Cerebellar nuclear complex (tissue), 1 donor: ENCODE measurements around the gene RARRES2.
"Not testable (repeated sequence)": the region's sequence is repeated elsewhere in the genome, so short reads cannot be mapped to it uniquely, and the experiment has no call there.

Experiments used
- DNase-seq, 2 experiments: peaks; one replicate each; lab custom pipeline; 2025; lab: John Stamatoyannopoulos, UW

RARRES2 gene

GRCh38 chr7:150341263-150342120 lies at the start of gene RARRES2:
Gene RARRES2 (minus strand): TSS chr7:150341629. CDS start chr7:150340609, 1,020 bp downstream.
- no peak for DNase-seq

GRCh38 chr7:150390205-150390604 lies 48.8 kb upstream of the RARRES2 start:
- DNase-seq, result no peak

GRCh38 chr7:150389532-150389816 lies 48.0 kb upstream of the RARRES2 start:
- no peak for DNase-seq

GRCh38 chr7:150388709-150389531 lies 47.5 kb upstream of the RARRES2 start:
- DNase-seq, result peak in 1 of 2 experiments; percentile 26

- DNase-seq, result no peak
Measured at GRCh38 chr7:150388306-150388705, 46.9 kb upstream of the RARRES2 start.

DNA sequence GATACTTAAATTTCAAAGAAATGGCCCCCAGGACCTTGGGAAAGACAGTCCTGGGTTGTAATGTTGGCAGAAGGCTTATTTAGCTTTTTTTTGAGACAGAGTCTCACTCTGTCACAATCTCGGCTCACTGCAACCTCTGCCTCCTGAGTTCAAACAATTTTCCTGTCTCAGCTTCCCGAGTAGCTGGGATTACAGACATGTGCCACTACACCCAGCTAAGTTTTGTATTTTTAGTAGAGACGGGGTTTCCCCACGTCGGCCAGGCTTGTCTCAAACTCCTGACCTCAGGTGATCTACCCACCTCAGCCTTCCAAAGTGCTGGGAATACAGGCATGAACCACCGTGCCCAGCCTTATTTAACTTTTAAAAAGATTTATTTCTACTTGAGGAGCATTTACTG lies 44.5 kb upstream of the RARRES2 start:
- not testable (repeated sequence) for DNase-seq

DNA sequence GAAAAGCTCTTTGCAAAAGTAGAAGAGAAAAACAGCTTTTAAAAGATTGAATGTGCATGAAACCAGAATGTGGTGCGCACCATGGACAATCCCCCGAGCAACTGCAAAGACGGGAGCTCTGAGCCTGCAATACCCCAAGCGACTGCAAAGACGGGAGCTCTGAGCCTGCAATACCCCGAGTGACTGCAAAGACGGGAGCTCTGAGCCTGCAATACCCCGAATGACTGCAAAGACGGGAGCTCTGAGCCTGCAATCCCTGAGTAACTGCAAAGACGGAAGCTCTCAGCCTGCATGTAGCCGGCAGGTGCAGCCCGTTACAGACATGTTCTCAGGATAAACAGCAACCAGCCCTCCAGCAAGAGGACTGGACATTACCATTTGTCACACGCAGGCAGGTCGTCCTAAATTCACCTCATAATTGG lies 43.9 kb upstream of the RARRES2 start:
- no peak for DNase-seq

- no peak for DNase-seq
Measured at GRCh38 chr7:150384406-150385301, 43.2 kb upstream of the RARRES2 start.

DNA sequence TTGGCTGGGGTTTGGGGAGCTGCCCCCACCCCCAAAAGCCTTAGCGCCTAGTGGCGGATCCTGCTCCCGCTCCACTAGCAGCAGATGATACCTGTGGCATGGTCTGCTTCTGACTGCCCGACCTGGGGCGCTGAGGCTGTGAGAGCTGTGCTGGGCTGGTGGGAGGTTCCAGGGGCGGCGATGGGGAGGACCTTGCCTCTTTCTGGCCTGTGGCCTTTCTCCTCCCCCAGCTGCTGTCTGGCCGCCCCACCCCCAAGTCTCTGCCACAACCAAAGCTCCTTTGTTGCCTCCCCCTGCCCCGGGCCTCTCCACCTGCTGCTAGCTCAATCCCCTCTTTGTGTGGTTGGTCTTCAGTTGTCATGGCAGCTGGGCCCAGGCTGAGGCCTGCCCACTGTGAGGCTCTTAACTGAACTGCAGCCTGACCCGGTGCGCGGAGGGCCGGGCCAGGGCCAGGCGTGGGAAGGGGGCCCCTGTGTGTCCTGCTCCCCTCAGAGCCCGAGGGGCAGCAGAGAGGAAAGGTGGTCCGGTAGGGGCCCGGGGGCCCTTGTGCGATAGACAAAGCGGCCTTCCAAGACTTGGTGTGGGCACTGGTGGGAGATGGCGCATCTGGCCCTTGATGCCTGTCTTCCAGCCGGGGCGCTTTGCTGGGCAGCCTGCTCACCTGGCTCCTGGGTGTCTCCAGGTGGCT lies 42.4 kb upstream of the RARRES2 start:
- DNase-seq, result no peak

DNA sequence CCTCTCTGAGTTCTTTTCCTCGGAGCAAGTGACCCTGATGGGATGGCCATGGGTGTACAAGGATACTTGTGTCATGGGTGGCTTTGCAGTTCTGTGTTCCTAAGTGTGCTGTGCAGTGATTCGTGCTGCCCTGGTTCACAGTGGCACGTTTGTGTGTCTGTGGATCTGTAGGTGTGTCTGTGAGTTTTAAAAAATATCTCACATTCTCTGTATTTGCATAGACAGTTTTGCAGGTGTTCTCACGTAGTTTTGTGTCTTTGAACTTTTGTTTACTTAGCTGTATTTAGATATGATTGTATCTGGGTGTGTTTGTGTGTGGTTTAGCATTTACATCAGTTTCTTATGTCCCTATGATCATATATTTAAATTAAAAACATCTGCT lies 41.4 kb upstream of the RARRES2 start:
- no peak for DNase-seq

DNA sequence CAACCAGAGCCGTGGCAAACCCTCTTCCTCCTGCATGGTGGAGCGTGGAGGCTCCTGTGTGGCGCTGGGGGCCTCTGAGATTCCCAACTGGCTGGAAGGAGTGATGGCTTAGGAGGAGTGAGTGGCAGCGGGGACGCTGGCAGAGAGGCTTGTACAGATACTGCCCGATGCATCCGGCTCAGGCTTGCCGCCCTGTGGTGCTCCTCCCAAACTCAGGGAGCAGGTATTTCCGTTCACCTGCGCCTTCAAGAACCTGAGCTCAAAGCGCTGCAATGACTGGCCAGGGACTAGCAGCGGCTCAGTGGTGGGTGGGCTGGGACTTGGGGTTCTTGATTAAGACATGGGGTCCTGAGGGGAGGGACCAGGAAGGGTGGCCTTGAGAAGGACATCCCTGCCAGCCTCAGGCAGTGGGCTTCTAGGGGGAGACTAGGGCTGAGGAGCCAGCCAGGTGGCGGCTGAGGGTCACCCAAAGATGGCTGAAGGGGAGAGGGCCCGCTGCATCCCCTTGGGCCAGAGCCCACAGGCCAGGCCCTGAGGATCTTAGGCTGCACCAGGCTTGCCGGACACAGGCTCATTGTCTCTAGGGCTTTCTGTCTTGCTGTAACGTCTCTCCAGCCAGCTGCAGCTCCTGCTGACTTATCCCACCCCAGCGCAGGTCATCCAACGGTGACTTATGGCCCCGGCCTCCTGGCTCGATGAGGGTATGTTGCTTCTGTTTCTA lies 40.9 kb upstream of the RARRES2 start:
- no peak for DNase-seq

DNA sequence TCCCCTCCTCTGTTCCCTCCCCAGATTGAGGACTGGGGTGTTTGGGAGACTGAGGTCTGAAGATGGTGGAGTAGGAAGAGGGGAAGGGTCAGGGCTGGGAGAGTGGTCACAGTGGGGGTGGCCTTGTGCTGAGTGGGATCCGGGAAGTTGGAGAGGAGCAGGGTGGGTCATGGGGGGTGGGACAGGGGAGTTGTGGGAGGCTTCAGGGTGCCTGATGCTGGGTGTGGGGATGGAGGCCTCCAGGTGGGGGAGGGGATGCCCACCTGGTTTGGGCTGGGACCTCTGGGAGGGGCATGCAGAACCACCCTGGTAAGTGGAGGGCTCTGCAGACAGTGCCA lies 40.3 kb upstream of the RARRES2 start:
- no peak for DNase-seq

DNA sequence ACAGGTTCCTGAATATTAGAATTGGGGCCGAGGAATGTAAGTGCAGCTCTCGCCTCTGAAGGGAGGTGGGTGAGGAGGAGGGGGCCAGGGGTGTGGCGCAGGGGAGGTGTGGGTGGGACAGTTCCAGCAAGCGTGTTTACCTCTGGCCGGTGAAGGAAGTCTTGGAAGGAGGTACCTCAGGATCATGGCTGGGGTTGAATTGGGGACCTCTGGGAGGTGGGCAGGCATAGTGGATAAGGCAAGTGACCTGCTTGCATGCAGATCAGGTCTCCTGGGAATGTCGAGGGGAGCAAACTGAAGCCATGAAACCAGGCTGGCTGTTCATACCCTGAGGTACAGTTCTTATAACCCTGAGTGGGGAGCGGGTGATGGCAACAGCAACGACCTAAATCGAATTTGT lies 39.7 kb upstream of the RARRES2 start:
- DNase-seq, result no peak

GRCh38 chr7:150380463-150380862 lies 39.0 kb upstream of the RARRES2 start:
- DNase-seq, result no peak

- DNase-seq, result no peak
Measured at GRCh38 chr7:150379441-150380379, 38.3 kb upstream of the RARRES2 start.

GRCh38 chr7:150378853-150379440 lies 37.5 kb upstream of the RARRES2 start, which contains the start of gene ZNF775:
Gene ZNF775 (plus strand): TSS chr7:150379330. CDS start chr7:150388471, 9,141 bp downstream.
- DNase-seq, result peak; percentile 33 to 87

GRCh38 chr7:150378115-150378852 lies 36.9 kb upstream of the RARRES2 start:
- no peak for DNase-seq

- no peak for DNase-seq
Measured at GRCh38 chr7:150377635-150378034, 36.2 kb upstream of the RARRES2 start.

GRCh38 chr7:150377196-150377595 lies 35.8 kb upstream of the RARRES2 start:
- DNase-seq, result no peak
